PC-3 (cell line): ENCODE measurements around the gene TEPSIN. TPM values are rescaled to one million over a fixed set of nuclear protein-coding genes. Genes with fewer than 3 reads are reported as not detected.

Experiments
- ATAC-seq: fragments of 200-7000 bp; cut with Tn5 transposase; 2 replicates; pipeline ENCODE4 v1.9.1; 2020; ENCODE audit warnings: mild to moderate bottlenecking, moderate library complexity
- BruUV-seq: library from RNA; stranded (reverse); fragments of 400-500 nt; replicated peaks from 2 replicates; lab custom pipeline; 2021; lab: Mats Ljungman, UMichigan
- CTCF ChIA-PET: fragments of 300-600 bp; sonication (Branson Sonifier 250); formaldehyde crosslinking; loops from one replicate; lab custom pipeline; 2022; ENCODE audit warnings: antibody characterized with exemption; lab: Charles Lee
- POLR2A ChIA-PET: fragments of 300-600 bp; sonication (Branson Sonifier 250); formaldehyde crosslinking; loops from one replicate; lab custom pipeline; 2022; ENCODE audit warnings: antibody characterized with exemption; ENCODE audit not compliant: unreplicated experiment; lab: Charles Lee
- DNase-seq: peaks from one replicate; pipeline ENCODE4 v3.0.0-alpha.2; 2015
- H2AFZ ChIP-seq: fragments of 300-600 bp; sonication (generic); 2 replicates; pipeline ENCODE4 v1.6.0; 2016; ENCODE audit warnings: antibody characterized with exemption, low read length
- H3F3A ChIP-seq: fragments of 300-600 bp; sonication (generic); one replicate; pipeline ENCODE4 v1.6.0; 2017; ENCODE audit warnings: antibody characterized with exemption, low read length, control low read depth, mild to moderate bottlenecking; ENCODE audit not compliant: unreplicated experiment
- H3K27ac ChIP-seq: fragments of 300-600 bp; sonication (generic); 2 replicates; pipeline ENCODE4 v1.5.1; 2016; ENCODE audit warnings: mild to moderate bottlenecking, low read length
- H3K27me3 ChIP-seq: fragments of 300-600 bp; sonication (generic); 2 replicates; pipeline ENCODE4 v1.6.1; 2016; ENCODE audit warnings: low read length, mixed read lengths
- H3K36me3 ChIP-seq: fragments of 300-600 bp; sonication (generic); 2 replicates; pipeline ENCODE4 v1.6.1; 2016; ENCODE audit warnings: low read depth, mixed run types, low read length, mixed read lengths
- H3K4me1 ChIP-seq: fragments of 300-600 bp; sonication (generic); 2 replicates; pipeline ENCODE4 v1.5.1; 2016; ENCODE audit warnings: low read length; ENCODE audit not compliant: insufficient read depth
- H3K4me2 ChIP-seq: fragments of 300-600 bp; sonication (generic); 2 replicates; pipeline ENCODE4 v1.6.0; 2016; ENCODE audit warnings: low read length
- H3K4me3 ChIP-seq: fragments of 300-600 bp; sonication (generic); 2 replicates; pipeline ENCODE4 v1.5.1; 2016; ENCODE audit warnings: mild to moderate bottlenecking, low read length, mixed read lengths
- H3K79me2 ChIP-seq: fragments of 300-600 bp; sonication (generic); 2 replicates; pipeline ENCODE4 v1.6.1; 2017; ENCODE audit warnings: low read length, mixed read lengths
- H3K9ac ChIP-seq: fragments of 300-600 bp; sonication (generic); 2 replicates; pipeline ENCODE4 v1.6.0; 2016; ENCODE audit warnings: mild to moderate bottlenecking, low read length
- H3K9me2 ChIP-seq: fragments of 300-600 bp; sonication (generic); replicated peaks from 2 replicates; pipeline ENCODE4 v1.6.1; 2016; ENCODE audit warnings: mixed run types, low read length, mixed read lengths
- H3K9me3 ChIP-seq: fragments of 300-600 bp; sonication (generic); 2 replicates; pipeline ENCODE4 v1.6.1; 2016; ENCODE audit warnings: low read length, mixed read lengths
- H4K20me1 ChIP-seq: fragments of 300-600 bp; sonication (generic); 2 replicates; pipeline ENCODE4 v1.6.1; 2016; ENCODE audit warnings: low read length, mixed read lengths
- EZH2 ChIP-seq: fragments of 300-600 bp; sonication (generic); IDR thresholded peaks from one replicate; pipeline ENCODE4 v1.6.1; 2017; ENCODE audit warnings: antibody characterized with exemption, mild to moderate bottlenecking, low read length; ENCODE audit not compliant: unreplicated experiment
- EZH2phosphoT487 ChIP-seq: fragments of 300-600 bp; sonication (generic); IDR thresholded peaks from 2 replicates; pipeline ENCODE4 v1.6.1; 2018; ENCODE audit warnings: mild to moderate bottlenecking, antibody characterized with exemption, low read length, borderline replicate concordance
- intact Hi-C: fragments of 100-400 bp; cut with micrococcal nuclease; formaldehyde crosslinking; loops from 2 replicates; pipeline ENCODE4 v1.9.0; 2023
- total RNA-seq: library from RNA; depleted of rRNA; stranded (reverse); fragments of >200 nt; gene quantifications from 2 replicates; pipeline ENCODE4 v1.2.3, GENCODE V29; 2014
- TF ChIP-seq, protein P1 (sequence below): fragments of 300-600 bp; sonication (generic); conservative IDR thresholded peaks from 2 replicates; pipeline ENCODE4 v1.5.1; 2017; ENCODE audit warnings: antibody characterized with exemption, low read depth, mild to moderate bottlenecking, low read length

Gene TEPSIN
- total RNA-seq, 1 experiment from 2014 or later = 28.8 TPM

DNA sequence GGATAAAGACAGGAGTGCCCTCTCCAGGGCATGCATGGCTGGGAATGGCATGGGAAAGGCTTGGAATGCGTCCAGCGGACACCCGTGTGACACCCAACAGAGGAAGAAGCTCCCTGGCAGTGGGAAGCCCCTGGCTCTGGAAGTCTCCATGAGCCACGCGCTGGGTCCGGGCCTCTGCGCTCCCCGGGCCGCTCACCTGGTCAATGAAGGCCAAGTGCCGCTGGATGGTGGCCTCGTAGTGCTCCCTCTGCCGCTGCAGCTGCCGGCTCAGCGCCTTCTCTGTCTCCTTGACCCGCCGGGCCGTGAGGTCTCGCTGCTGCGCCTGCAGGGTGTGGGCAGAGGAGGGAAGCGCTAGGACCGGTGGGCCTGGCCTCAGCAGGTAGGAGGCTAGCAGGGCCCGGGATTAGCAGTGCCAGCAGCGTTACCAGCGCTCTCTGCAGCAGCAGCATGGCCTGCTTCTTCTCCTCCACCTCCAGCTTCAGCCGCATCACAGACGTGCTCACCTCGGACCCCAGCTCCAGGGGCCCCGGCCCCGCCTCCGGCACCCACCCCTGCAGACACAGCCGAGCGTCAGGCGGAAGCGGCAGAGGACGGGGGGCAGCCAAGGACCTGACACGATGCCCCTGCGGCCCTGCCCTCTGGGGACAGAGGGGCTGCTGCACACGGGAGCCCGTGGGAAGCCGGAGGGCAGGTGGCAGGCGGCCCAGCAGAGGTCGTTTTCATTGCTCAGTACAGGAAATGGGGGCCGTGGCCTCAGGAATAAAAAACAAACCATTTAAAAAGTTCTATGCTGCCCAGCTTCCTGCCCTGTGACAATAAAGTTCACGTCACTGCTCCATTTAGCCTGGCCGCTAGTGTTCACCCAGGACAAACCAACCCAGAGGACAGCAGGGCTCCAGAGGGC lies 42.1 kb downstream of the TEPSIN start:
- H3K79me2 ChIP-seq = no peaks in the 10 kb centered on the region
- H3K9me2 ChIP-seq = no peaks in the 10 kb centered on the region
- H3F3A ChIP-seq = no peaks in the 10 kb centered on the region
- CTCF ChIA-PET = no interaction called here
- DNase-seq (no peak), ATAC-seq (no peak)
- no peaks in the 10 kb centered on the region for H3K9me3 ChIP-seq
- H3K27me3 ChIP-seq = no peaks in the 10 kb centered on the region
- BruUV-seq = no TSS peak
- POLR2A ChIA-PET = no interaction called here
- intact Hi-C loops = no loop called here
- no peak overlapping the region for H3K4me2 ChIP-seq
- H3K4me1 ChIP-seq = no peaks in the 10 kb centered on the region
- H4K20me1 ChIP-seq = no peaks in the 10 kb centered on the region
- H2AFZ ChIP-seq = no peak overlapping the region
- H3K36me3 ChIP-seq = no peaks in the 10 kb centered on the region; the same call in 1 of the 2 replicates
- no peak overlapping the region for H3K27ac ChIP-seq
- H3K9ac ChIP-seq = no peak overlapping the region
- no peak overlapping the region for H3K4me3 ChIP-seq
- TF ChIP-seq, protein P1, sequence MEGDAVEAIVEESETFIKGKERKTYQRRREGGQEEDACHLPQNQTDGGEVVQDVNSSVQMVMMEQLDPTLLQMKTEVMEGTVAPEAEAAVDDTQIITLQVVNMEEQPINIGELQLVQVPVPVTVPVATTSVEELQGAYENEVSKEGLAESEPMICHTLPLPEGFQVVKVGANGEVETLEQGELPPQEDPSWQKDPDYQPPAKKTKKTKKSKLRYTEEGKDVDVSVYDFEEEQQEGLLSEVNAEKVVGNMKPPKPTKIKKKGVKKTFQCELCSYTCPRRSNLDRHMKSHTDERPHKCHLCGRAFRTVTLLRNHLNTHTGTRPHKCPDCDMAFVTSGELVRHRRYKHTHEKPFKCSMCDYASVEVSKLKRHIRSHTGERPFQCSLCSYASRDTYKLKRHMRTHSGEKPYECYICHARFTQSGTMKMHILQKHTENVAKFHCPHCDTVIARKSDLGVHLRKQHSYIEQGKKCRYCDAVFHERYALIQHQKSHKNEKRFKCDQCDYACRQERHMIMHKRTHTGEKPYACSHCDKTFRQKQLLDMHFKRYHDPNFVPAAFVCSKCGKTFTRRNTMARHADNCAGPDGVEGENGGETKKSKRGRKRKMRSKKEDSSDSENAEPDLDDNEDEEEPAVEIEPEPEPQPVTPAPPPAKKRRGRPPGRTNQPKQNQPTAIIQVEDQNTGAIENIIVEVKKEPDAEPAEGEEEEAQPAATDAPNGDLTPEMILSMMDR = no peak
- TF ChIP-seq EZH2phosphoT487 = no peak
- TF ChIP-seq EZH2 = no peak

DNA sequence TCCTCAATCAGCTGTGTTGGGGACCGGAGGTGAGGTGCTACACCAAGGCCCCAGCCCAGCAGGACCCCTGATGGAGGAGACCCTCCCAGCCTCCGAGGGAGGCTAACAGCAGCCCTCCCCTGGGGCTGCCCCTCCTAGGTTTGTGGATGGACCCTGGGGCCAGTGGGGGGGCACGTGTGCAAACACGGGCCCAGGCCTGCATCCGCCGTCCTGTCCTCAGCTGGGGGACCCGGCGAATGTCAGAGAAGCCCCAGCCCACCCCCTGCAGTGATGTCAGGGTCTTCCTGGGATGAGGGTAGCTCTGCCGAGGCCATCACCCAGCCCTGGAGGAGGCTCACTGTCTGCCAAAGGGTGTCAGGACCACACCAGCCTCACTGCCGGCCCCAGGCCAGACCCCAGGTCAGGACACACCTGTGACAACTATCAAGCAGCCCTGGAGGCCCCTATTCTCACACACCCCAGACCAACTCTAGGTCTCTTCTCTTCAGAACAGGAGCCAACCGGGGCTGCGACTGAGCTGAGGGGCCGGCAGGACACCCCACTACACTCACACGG lies 42.8 kb downstream of the TEPSIN start:
- Histone ChIP-seq H3K9ac (no peak overlapping the region), H2AFZ (no peak overlapping the region), H3K36me3 (no peaks in the 10 kb centered on the region; the same call in 1 of the 2 replicates), H3K9me2 (no peaks in the 10 kb centered on the region), H3K9me3 (no peaks in the 10 kb centered on the region), H3K27ac (no peak overlapping the region), H3K4me1 (no peaks in the 10 kb centered on the region), H4K20me1 (no peaks in the 10 kb centered on the region), H3K27me3 (no peaks in the 10 kb centered on the region), H3K4me2 (no peak overlapping the region), H3K79me2 (no peaks in the 10 kb centered on the region), H3K4me3 (no peak overlapping the region), H3F3A (no peaks in the 10 kb centered on the region)
- ATAC-seq = no peak
- TF ChIP-seq, protein P1 = no peak
- TF ChIP-seq EZH2 (no peak), EZH2phosphoT487 (no peak)
- ChIA-PET POLR2A (no interaction called here), CTCF (no interaction called here)
- no TSS peak for BruUV-seq
- intact Hi-C loops = no loop called here
- no peak for DNase-seq
